Measurements from ENCODE around the gene AMDHD2. TPM values are rescaled to one million over a fixed set of nuclear protein-coding genes. Genes with fewer than 3 reads are reported as not detected.

Gene AMDHD2
- total RNA-seq, 1 donor from 2014 or later, result 11.7 TPM

DNA sequence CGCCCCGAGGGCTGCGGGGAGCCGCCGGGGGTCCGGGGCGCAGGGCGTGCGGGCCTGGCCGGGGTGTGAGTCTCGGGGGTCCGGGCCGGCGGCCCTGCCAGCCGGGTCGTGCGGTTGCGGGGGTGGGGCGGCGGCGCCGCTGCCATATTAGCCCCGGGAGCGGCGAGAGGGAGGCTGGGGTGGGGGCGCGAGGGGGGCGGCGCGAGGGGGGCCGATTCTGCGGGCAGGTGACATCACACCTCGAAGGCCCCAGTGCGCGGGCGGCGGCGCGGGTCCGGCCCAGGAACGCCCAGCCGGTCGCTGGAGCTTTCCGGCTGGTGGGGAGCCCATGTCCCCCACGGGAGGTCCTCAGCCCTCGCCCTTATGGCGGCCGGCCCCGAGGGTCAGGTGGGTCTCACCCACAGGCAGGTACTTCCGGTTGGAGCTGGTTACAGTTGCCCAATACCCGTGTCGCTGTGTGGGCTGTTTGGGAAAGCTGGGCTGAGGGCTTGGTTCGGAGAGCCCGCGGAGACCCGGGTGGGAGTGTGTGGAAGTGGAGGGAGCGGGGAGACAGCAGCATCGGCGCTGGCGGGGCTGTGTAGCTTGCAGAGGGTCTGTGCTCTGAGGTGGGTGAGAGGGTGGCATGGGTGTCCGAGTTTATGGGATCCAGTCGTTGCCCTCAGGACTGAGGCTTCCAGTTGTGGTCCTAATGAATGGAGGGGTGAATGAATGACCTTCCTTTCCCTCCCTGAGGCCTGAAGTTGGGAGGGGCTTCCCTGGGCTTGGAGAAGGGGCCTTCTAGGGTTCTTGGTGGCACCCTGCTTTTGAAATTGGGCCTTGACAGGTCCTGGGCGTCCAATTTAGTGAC is 5.6 kb upstream of the AMDHD2 start:
- Mint-ChIP-seq H3K9me3 (no peaks in the 10 kb centered on the region), H3K27ac (peak overlapping the region; percentile 92), H3K4me1 (peaks cover 53% of the 10 kb centered on the region), H3K4me3 (peak overlapping the region; percentile 93), H3K36me3 (no peaks in the 10 kb centered on the region), H3K27me3 (ENCODE audit: insufficient read depth, low read depth) (peaks cover 15% of the 10 kb centered on the region)
- Histone ChIP-seq H2AFZ (replicated peaks) (no peak overlapping the region), H3K4me3 (peak overlapping the region; percentile 99), H3K36me3 (no peaks in the 10 kb centered on the region), H4K20me1 (ENCODE audit: low read depth) (peaks cover 53% of the 10 kb centered on the region), H3K27me3 (no peaks in the 10 kb centered on the region), H3K79me2 (ENCODE audit: low read depth) (peaks cover 57% of the 10 kb centered on the region), H3K27ac (peak overlapping the region; percentile 100), H3K4me2 (peak overlapping the region; percentile 99), H3K9ac (peak overlapping the region; percentile 98), H3K4me1 (peaks cover 29% of the 10 kb centered on the region), H3K9me3 (ENCODE audit: low read depth) (no peaks in the 10 kb centered on the region), H3F3A (ENCODE audit: low read depth) (peaks cover 31% of the 10 kb centered on the region)
- TF ChIP-seq EZH2 (IDR thresholded peaks at IDR 0.05) (no peak), EZH2phosphoT487 (IDR thresholded peaks at IDR 0.05) (no peak)
- TF ChIP-seq, protein P1, sequence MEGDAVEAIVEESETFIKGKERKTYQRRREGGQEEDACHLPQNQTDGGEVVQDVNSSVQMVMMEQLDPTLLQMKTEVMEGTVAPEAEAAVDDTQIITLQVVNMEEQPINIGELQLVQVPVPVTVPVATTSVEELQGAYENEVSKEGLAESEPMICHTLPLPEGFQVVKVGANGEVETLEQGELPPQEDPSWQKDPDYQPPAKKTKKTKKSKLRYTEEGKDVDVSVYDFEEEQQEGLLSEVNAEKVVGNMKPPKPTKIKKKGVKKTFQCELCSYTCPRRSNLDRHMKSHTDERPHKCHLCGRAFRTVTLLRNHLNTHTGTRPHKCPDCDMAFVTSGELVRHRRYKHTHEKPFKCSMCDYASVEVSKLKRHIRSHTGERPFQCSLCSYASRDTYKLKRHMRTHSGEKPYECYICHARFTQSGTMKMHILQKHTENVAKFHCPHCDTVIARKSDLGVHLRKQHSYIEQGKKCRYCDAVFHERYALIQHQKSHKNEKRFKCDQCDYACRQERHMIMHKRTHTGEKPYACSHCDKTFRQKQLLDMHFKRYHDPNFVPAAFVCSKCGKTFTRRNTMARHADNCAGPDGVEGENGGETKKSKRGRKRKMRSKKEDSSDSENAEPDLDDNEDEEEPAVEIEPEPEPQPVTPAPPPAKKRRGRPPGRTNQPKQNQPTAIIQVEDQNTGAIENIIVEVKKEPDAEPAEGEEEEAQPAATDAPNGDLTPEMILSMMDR (IDR thresholded peaks at IDR 0.05), result no peak
- DNase-seq (ENCODE audit: low spot score), result peak; percentile 48

DNA sequence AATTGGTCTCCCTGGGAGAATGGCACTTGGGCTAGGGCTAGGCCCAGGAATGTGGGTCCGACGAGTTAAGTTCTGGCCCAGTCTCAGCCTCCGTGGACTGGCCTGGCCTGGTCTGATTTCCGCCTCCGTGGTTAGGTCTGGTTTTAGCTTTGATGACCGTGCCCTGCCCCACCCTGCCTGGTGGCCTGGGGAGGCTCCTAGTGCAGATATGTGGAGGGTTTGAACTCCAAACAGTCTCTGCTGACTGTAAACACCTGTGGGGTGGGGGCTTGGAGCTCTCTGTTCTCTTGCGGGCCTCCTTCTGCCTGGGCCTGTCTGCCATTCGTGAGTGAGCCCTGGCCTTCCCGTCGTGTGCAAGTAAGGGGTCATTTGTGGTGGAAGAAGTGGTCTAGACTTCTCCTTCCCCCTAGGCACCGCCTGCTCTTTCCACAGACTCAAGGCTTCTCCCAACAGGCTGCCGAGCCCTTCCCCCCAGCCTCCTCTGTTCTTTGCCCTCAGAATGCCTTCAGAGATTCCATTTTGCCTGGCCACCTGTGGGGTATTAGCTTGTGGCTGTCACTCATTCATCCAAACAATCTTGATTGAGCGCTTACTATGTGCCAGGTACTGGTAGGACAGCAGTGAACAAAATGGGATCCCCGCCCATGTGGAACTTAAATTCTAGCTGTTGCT is 4.9 kb upstream of the AMDHD2 start:
- peak overlapping the region; percentile 99 for H3K4me2 ChIP-seq
- H4K20me1 ChIP-seq (ENCODE audit: low read depth), result peaks cover 57% of the 10 kb centered on the region
- no peak overlapping the region for H3K27ac ChIP-seq
- H3K4me3 ChIP-seq, result peak overlapping the region; percentile 99
- H3K27ac Mint-ChIP-seq, result peak overlapping the region; percentile 86
- H3K9ac ChIP-seq, result no peak overlapping the region
- no peak for DNase-seq (ENCODE audit: low spot score)
- TF ChIP-seq EZH2 (IDR thresholded peaks at IDR 0.05), result no peak
- TF ChIP-seq EZH2phosphoT487 (IDR thresholded peaks at IDR 0.05), result no peak
- TF ChIP-seq, protein P1 (IDR thresholded peaks at IDR 0.05), result no peak
- H3K4me1 ChIP-seq, result peaks cover 29% of the 10 kb centered on the region
- no peaks in the 10 kb centered on the region for H3K27me3 ChIP-seq
- H3K36me3 ChIP-seq, result no peaks in the 10 kb centered on the region
- no peaks in the 10 kb centered on the region for H3K9me3 Mint-ChIP-seq
- H3F3A ChIP-seq (ENCODE audit: low read depth), result peaks cover 36% of the 10 kb centered on the region
- peaks cover 2% of the 10 kb centered on the region for H3K36me3 Mint-ChIP-seq
- H2AFZ ChIP-seq (replicated peaks), result no peak overlapping the region
- H3K4me3 Mint-ChIP-seq, result peak overlapping the region; percentile 93
- H3K9me3 ChIP-seq (ENCODE audit: low read depth), result no peaks in the 10 kb centered on the region
- H3K4me1 Mint-ChIP-seq, result peaks cover 55% of the 10 kb centered on the region
- peaks cover 19% of the 10 kb centered on the region for H3K27me3 Mint-ChIP-seq (ENCODE audit: insufficient read depth, low read depth)
- peaks cover 57% of the 10 kb centered on the region for H3K79me2 ChIP-seq (ENCODE audit: low read depth)

DNA sequence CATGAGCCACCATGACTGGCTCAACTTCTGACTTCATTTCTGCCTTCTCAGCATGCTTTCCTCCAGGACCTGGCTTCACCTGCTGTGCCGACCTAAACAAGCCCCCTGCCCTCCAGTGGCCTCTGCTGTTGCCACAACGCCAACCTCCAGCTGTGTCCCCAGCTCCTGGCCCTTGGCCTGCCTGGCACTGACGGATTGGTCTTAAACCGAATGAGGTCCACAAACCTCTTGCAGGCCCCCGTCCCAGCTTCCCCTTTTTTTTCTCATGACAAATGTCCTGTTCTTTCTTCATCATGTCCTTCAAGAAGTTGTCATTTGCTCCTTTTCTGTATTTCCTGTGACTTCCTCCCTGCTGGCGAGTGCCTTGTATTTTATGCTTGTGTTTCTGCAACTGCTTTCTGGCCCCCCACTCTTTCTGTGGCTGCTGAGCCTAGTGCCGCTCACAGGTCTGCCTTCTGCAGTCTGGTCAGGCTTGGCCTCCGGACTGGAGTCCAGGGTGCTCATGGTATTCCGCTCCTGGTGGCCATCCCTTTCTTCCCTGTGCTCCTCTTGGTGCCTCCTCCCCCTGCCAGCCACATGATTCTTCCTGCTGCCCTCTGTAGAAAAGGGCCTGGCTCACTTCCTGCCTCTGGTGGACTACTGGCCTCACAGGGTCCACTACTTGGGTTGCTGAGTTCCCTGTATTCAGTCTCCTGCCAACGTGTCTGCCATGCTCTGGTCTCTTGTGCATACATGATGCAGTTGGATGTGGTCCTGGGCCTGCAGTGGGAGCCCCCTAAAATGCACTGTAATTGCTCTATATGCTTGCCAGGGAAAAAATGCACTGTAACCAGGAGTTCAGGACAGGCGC is 3.6 kb upstream of the AMDHD2 start:
- Histone ChIP-seq H3K4me3 (no peak overlapping the region), H3K27me3 (no peaks in the 10 kb centered on the region), H3K36me3 (no peaks in the 10 kb centered on the region), H2AFZ (replicated peaks) (no peak overlapping the region), H3K4me2 (no peak overlapping the region), H3F3A (ENCODE audit: low read depth) (peaks cover 36% of the 10 kb centered on the region), H3K27ac (no peak overlapping the region), H3K79me2 (ENCODE audit: low read depth) (peaks cover 69% of the 10 kb centered on the region), H4K20me1 (ENCODE audit: low read depth) (peaks cover 63% of the 10 kb centered on the region), H3K4me1 (peaks cover 29% of the 10 kb centered on the region), H3K9me3 (ENCODE audit: low read depth) (no peaks in the 10 kb centered on the region), H3K9ac (no peak overlapping the region)
- Mint-ChIP-seq H3K4me3 (peak overlapping the region; percentile 93), H3K27me3 (ENCODE audit: insufficient read depth, low read depth) (peaks cover 15% of the 10 kb centered on the region), H3K27ac (peak overlapping the region; percentile 83), H3K36me3 (peaks cover 2% of the 10 kb centered on the region), H3K9me3 (no peaks in the 10 kb centered on the region), H3K4me1 (peaks cover 55% of the 10 kb centered on the region)
- TF ChIP-seq, protein P1 (IDR thresholded peaks at IDR 0.05), result no peak
- TF ChIP-seq EZH2phosphoT487 (IDR thresholded peaks at IDR 0.05) (no peak), EZH2 (IDR thresholded peaks at IDR 0.05) (no peak)
- DNase-seq (ENCODE audit: low spot score), result no peak
